ENCODE data around the gene OBI1. TPM values are rescaled to one million over a fixed set of nuclear protein-coding genes. Genes with fewer than 3 reads are reported as not detected.

OBI1 gene
- total RNA-seq, 6 donors from 2014 or later, result 4.9 to 14.9 (median 8.1) TPM

DNA sequence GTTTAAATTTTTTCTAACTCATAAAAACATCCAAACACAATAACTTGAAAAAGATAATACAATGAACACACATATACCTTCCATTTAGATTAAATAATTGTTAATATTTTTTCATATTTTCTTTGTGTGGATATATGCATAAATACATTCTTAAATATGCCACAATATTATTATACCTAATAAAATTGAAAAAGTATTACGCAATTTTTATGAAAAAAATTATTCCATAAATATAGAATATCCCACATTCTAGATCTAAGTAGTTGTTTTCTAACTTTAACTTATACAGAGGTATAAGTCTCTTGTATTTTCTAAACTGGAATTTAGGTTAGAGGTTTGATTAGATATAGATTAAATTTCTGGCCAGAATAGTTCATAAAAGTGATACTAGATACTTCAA, 89.9 kb downstream of the OBI1 start:
- TF ChIP-seq POLR2A (IDR thresholded peaks at IDR 0.05), result no peak
- TF ChIP-seq, protein P1, sequence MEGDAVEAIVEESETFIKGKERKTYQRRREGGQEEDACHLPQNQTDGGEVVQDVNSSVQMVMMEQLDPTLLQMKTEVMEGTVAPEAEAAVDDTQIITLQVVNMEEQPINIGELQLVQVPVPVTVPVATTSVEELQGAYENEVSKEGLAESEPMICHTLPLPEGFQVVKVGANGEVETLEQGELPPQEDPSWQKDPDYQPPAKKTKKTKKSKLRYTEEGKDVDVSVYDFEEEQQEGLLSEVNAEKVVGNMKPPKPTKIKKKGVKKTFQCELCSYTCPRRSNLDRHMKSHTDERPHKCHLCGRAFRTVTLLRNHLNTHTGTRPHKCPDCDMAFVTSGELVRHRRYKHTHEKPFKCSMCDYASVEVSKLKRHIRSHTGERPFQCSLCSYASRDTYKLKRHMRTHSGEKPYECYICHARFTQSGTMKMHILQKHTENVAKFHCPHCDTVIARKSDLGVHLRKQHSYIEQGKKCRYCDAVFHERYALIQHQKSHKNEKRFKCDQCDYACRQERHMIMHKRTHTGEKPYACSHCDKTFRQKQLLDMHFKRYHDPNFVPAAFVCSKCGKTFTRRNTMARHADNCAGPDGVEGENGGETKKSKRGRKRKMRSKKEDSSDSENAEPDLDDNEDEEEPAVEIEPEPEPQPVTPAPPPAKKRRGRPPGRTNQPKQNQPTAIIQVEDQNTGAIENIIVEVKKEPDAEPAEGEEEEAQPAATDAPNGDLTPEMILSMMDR (IDR thresholded peaks at IDR 0.05), result no peak
- TF ChIP-seq EP300 (IDR thresholded peaks at IDR 0.05), result no peak
- TF ChIP-seq POLR2AphosphoS5 (IDR thresholded peaks at IDR 0.05), result no peak
- H3K9me3 ChIP-seq, result no peaks in the 10 kb centered on the region
- WGBS, 2 donors, result 84 to 95% methylated on average over 1 of the region's 1 CpG
- no peak overlapping the region for H3K4me3 ChIP-seq
- no peaks in the 10 kb centered on the region for H3K4me1 ChIP-seq
- no peak overlapping the region for H3K27ac ChIP-seq
- DNase-seq (no peak), ATAC-seq (ENCODE audit: low FRiP score in 2 of 2) (no peak)
- H3K36me3 ChIP-seq, result no peaks in the 10 kb centered on the region
- H3K27me3 ChIP-seq, result no peaks in the 10 kb centered on the region

DNA sequence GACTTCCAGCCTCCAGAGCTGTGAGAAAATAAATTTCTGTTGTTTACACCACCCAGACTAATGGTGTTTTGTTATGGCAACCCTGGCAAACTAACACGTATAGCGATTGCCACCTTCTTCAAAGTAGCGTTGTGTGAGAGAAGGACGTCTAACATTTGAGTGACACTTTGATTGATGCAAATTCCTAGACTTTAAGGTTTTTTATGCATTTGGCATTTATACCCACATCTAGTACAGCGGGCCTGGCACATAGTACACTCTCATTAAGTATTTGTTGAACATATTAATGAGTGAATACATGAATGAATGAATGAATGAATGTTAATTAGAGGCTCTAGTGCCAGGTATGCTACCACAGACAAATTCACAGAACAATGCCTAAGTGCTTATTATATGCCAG, 92.3 kb downstream of the OBI1 start:
- H3K9me3 ChIP-seq, result no peaks in the 10 kb centered on the region
- DNase-seq (no peak), ATAC-seq (ENCODE audit: low FRiP score in 2 of 2) (no peak)
- H3K27ac ChIP-seq, result no peak overlapping the region
- no peaks in the 10 kb centered on the region for H3K36me3 ChIP-seq
- H3K27me3 ChIP-seq, result no peaks in the 10 kb centered on the region
- no peak for TF ChIP-seq POLR2A (IDR thresholded peaks at IDR 0.05)
- TF ChIP-seq POLR2AphosphoS5 (IDR thresholded peaks at IDR 0.05), result no peak
- TF ChIP-seq, protein P1 (IDR thresholded peaks at IDR 0.05), result no peak
- TF ChIP-seq EP300 (IDR thresholded peaks at IDR 0.05), result no peak
- WGBS, 2 donors, result 74 to 81% methylated on average over 5 of the region's 5 CpGs
- H3K4me1 ChIP-seq, result no peaks in the 10 kb centered on the region
- no peak overlapping the region for H3K4me3 ChIP-seq

Other genes with a start within 250 kb of the OBI1 start
- gene POU4F1, start 55.6 kb downstream of the OBI1 start, total RNA-seq, result not detected

Measured in upper lobe of left lung (tissue), 6 donors.